Measurements from ENCODE around the gene KRTAP2-1.

DNA sequence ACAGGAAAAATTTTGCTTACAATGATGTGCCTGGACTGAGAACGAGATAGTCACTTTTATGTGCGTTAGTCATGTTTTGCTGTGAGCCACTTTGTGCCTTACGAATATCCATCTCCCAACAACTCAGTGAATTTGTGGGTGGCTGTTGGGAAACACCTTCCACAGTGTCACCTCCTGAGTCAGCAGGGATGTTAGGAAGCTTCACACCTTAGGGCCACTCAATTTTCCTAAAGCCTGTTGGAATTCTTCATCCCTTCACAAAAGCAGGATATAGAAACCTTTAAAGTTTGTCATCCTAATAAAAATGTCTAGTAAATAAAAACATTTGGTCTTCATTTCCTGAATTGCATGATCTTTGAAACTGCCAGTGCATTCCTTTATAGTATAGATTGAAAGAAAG, 33.9 kb downstream of the KRTAP2-1 start:
- TF ChIP-seq, protein P1, sequence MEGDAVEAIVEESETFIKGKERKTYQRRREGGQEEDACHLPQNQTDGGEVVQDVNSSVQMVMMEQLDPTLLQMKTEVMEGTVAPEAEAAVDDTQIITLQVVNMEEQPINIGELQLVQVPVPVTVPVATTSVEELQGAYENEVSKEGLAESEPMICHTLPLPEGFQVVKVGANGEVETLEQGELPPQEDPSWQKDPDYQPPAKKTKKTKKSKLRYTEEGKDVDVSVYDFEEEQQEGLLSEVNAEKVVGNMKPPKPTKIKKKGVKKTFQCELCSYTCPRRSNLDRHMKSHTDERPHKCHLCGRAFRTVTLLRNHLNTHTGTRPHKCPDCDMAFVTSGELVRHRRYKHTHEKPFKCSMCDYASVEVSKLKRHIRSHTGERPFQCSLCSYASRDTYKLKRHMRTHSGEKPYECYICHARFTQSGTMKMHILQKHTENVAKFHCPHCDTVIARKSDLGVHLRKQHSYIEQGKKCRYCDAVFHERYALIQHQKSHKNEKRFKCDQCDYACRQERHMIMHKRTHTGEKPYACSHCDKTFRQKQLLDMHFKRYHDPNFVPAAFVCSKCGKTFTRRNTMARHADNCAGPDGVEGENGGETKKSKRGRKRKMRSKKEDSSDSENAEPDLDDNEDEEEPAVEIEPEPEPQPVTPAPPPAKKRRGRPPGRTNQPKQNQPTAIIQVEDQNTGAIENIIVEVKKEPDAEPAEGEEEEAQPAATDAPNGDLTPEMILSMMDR (IDR thresholded peaks at IDR 0.05), result no peak
- TF ChIP-seq NPAS2 (CRISPR knock-in tag; IDR thresholded peaks at IDR 0.05; ENCODE audit: borderline replicate concordance) (no peak), NR3C1 (IDR thresholded peaks at IDR 0.05) (no peak), HOXA7 (CRISPR knock-in tag; IDR thresholded peaks at IDR 0.05) (no peak)
- TF ChIP-seq, protein P2, sequence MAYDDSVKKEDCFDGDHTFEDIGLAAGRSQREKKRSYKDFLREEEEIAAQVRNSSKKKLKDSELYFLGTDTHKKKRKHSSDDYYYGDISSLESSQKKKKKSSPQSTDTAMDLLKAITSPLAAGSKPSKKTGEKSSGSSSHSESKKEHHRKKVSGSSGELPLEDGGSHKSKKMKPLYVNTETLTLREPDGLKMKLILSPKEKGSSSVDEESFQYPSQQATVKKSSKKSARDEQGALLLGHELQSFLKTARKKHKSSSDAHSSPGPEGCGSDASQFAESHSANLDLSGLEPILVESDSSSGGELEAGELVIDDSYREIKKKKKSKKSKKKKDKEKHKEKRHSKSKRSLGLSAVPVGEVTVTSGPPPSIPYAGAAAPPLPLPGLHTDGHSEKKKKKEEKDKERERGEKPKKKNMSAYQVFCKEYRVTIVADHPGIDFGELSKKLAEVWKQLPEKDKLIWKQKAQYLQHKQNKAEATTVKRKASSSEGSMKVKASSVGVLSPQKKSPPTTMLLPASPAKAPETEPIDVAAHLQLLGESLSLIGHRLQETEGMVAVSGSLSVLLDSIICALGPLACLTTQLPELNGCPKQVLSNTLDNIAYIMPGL (CRISPR knock-in tag; IDR thresholded peaks at IDR 0.05; ENCODE audit: borderline replicate concordance), result no peak
- TF ChIP-seq, protein P3, sequence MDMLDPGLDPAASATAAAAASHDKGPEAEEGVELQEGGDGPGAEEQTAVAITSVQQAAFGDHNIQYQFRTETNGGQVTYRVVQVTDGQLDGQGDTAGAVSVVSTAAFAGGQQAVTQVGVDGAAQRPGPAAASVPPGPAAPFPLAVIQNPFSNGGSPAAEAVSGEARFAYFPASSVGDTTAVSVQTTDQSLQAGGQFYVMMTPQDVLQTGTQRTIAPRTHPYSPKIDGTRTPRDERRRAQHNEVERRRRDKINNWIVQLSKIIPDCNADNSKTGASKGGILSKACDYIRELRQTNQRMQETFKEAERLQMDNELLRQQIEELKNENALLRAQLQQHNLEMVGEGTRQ (IDR thresholded peaks at IDR 0.05), result no peak
